Epidermal melanocyte (primary cell): ENCODE measurements around the gene ARL10.
A peak's percentile ranks its signal among the peaks of the same experiment; 100 is the strongest.

ENCODE experiments used
- DNase-seq: peaks from one replicate; pipeline ENCODE4 v3.0.0; 2011; ENCODE audit warnings: low spot score; ENCODE audit not compliant: insufficient read length

Gene ARL10, protein sequence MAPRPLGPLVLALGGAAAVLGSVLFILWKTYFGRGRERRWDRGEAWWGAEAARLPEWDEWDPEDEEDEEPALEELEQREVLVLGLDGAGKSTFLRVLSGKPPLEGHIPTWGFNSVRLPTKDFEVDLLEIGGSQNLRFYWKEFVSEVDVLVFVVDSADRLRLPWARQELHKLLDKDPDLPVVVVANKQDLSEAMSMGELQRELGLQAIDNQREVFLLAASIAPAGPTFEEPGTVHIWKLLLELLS

GRCh38 chr5:176365351-176366231 lies at the start of gene ARL10:
Gene ARL10, plus strand, starts transcription at chr5:176365487. Its CDS starts 77 bp downstream, at chr5:176365564.
- peak; percentile 47 for DNase-seq

GRCh38 chr5:176317534-176318374 lies 47.5 kb upstream of the ARL10 start:
- DNase-seq, result no peak

- no peak for DNase-seq
These were observed 45.3 kb upstream of the ARL10 start for GRCh38 chr5:176319827-176320554.

DNA sequence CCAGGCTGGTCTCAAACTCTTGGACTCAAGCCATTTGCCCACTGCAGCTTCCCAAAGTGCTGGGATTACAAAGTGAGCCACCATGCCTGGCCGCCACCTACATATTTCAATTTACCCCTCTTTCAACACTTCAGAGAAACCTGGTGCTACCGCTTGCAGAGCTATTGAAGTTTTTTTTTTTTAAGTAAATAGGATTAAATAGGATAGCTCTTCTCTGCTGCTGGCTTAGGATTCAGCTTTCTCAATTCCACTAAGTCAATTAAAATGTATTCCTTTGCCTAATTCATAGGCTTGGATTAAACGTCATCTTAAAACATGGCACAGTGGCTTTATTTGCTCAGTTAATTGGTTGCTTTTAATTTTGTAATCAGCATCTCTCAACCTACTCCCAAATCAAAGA lies 44.7 kb upstream of the ARL10 start:
- DNase-seq, result no peak

- no peak for DNase-seq
These were observed 31.1 kb upstream of the ARL10 start for GRCh38 chr5:176334031-176334770.

GRCh38 chr5:176337913-176338312 lies 27.4 kb upstream of the ARL10 start:
- DNase-seq, result no peak

GRCh38 chr5:176339304-176339703 lies 26.0 kb upstream of the ARL10 start:
- DNase-seq, result no peak

DNA sequence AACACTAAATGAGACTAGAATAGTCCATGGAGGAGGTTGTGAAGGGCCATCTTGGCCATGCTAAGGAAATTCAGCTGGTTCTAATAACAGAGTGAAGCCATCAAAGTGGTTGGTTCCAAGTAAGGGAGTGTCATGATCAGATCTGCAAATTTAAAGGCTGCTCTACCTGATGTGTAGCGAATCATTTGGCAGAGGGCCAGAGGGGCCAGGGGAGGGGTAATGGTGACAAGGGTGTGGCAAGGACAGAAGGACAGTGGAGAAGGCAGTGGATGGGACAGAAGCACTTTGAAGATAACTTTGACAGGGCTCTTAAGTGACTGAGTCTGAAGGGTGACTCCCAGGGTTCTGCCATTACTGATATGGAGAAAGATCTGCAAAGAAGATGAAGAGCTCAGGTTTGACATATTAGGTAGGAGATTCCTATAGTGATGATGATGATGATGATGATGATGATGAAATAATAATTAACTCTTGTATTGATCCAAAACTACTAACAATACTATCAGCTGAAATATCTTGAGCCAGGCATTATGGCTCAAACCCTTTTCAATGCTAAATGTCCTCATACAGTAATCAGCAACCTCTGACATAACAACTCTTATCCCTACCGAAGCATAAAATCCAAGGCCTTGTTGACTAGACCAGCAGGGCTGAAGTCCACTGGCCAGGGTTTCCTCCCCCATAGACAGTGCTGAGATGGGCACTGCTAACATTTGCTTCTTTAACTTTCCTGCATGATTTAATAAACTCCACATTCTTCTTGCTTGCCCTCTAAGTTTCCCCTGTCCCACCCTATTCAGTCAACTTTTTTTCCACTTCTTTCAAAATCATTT lies 23.7 kb upstream of the ARL10 start:
- DNase-seq, result no peak

GRCh38 chr5:176342158-176342483 lies 23.2 kb upstream of the ARL10 start:
- DNase-seq, result no peak

DNA sequence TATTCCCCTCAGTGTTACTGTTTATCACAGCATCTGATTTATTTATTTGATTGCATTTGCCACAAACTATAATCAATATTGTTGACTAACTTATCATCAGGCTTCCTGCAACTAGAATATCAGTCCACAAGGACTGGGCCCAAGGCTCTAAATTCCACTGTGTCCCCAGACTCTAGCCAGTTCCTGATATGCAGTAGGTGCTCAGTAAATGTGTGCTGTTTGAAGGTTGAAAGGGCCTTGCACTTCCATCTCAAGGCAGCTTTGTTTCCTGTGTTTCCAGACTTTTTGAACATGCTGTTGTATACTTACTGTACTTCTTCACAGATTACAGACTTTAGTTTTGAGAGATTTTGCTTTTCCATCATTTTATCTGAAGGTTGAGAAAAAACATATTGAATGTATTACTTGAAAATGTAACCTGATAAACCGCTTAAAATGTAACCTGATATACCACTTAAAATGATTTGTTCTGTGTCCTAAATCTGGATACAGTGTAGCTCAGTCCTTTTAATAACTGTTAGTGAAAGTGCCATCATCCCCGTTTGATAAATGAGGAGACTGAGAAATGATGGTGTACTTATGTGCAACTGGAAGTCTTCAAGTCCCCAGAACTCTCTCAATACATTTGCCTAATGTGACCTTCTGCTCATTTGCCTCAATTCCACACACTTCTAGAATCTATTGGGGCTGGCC lies 22.4 kb upstream of the ARL10 start:
- no peak for DNase-seq

DNA sequence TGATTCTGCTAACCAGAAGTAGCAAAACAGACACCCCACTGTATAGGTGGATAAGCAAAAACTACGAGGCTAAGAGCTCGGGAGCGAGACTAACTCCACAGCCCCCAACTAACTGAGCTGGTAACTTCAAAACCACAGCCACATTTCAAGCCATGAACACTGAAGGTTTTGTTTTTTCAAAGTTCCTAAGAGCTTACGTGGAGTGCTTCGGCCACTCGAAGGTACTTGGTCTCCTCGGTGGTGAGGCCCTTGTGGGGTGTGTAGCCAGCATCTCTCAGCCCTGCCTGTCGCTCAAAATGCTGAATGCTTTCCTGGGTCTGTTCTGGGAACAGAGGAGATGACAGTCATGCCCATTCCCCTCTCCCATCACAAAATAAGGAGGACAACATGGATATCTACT lies 14.9 kb upstream of the ARL10 start:
- no peak for DNase-seq

- no peak for DNase-seq
These were observed 13.0 kb upstream of the ARL10 start for GRCh38 chr5:176352116-176352878.

GRCh38 chr5:176353533-176353932 lies 11.8 kb upstream of the ARL10 start:
- no peak for DNase-seq

DNA sequence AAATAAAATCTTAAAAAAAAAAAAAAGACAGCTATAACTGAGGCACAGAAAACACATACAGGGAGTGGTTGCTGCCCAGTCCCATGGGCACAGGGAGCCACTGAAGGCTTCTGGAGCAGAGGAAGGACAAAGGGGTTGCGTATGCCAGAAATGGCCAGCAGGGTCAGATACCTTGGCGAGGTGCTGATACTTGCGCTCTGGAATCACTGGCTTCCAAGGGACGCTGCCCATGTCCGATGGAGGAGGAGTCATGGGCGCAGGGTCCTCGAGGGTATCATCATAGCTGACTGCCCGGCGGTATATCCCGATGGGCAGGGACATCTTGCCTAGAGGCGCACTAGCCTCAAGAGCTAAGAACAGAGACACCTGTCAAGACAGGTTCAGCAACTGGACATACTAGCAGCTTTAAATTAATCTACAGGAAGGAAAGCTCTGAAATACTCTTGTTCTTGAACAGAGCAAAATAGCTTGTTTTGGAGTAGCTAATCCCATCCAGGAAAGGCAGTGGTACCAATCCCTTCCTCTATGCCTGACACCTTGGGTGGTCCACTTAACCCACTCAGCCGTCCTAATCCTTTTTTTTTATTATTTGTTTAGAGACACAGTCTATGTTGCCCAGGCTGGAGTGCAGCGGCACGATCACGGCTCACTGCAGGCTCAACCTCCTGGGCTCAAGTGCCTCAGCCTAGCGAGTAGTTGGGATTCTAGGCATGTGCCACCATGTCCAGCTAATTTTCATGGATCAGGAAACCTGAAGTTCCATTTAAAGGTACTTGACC lies 9.7 kb upstream of the ARL10 start:
- no peak for DNase-seq

DNA sequence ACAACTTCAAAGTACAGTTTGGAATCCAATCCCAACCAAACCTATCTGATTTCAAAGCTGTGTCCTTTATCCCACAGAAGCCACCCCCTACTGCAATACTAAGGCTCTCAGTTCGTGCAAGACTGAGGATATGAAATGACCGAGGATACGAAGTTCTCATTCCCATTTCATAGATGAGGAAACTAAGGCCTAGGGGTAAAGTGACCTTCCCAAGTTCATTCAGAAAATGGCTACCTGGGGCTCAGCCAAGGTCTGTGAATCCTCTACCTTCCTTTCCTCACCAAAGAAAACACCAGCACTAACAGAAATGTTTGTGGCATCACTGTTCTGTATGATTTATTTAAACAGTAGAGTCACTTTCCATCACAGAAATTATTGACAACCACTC lies 9.1 kb upstream of the ARL10 start:
- DNase-seq, result no peak

- DNase-seq, result no peak
These were observed 5.6 kb upstream of the ARL10 start for GRCh38 chr5:176359658-176360057.

- DNase-seq, result no peak
These were observed 4.3 kb upstream of the ARL10 start for GRCh38 chr5:176360894-176361436.
